Spinal cord (tissue), 10 donors: ENCODE results near the gene LETM1. TPM values are rescaled to one million over a fixed set of nuclear protein-coding genes. Genes with fewer than 3 reads are reported as not detected.

ENCODE experiments used
- DNase-seq, 6 donors: peaks; one replicate each; pipeline versions ENCODE4 v3.0.0 to v3.0.0-alpha.2; 2013 to 2015; ENCODE audit warnings: low spot score in 6 of 6, low read depth in 4 of 6
- H3K27ac ChIP-seq: one replicate; pipeline ENCODE4 v1.5.1; 2013; ENCODE audit warnings: low read depth, low read length, control low read depth
- H3K27me3 ChIP-seq: one replicate; pipeline ENCODE4 v1.6.1; 2013; ENCODE audit warnings: low read length; ENCODE audit not compliant: control insufficient read depth, insufficient read depth
- H3K36me3 ChIP-seq: one replicate; pipeline ENCODE4 v1.6.1; 2013; ENCODE audit warnings: low read length; ENCODE audit not compliant: control insufficient read depth, insufficient read depth
- H3K4me1 ChIP-seq: one replicate; pipeline ENCODE4 v1.6.1; 2013; ENCODE audit warnings: low read length; ENCODE audit not compliant: control insufficient read depth, insufficient read depth
- H3K4me3 ChIP-seq: one replicate; pipeline ENCODE4 v1.5.1; 2013; ENCODE audit warnings: low read depth, low read length, control low read depth
- H3K9me3 ChIP-seq: one replicate; pipeline ENCODE4 v1.6.1; 2013; ENCODE audit warnings: low read length; ENCODE audit not compliant: control insufficient read depth, insufficient read depth
- WGBS: methylation state at CpG from one replicate; pipeline ENCODE4 v1.1.5; 2013; ENCODE audit warnings: missing lambda C conversion rate; ENCODE audit not compliant: insufficient coverage; 5-methylcytosine and 5-hydroxymethylcytosine counted together
- polyA plus RNA-seq, 2 donors: library from polyadenylated mRNA; unstranded; fragments of 120-200 nt; gene quantifications; one replicate each; pipeline ENCODE4 v1.2.1, GENCODE V29; 2013; ENCODE audit not compliant: insufficient read length in 2 of 2
- total RNA-seq, 2 donors: library from RNA; depleted of rRNA in 1 of 2; stranded (reverse); fragments of 120-200 nt in 1 of 2; fragments of >200 nt in 1 of 2; gene quantifications; one replicate each; pipeline versions ENCODE4 v1.2.3 to v1.2.4, GENCODE V29; 2013 to 2014
- donor health status: healthy.

LETM1 gene
- total and polyA plus RNA-seq, 4 donors, result 29.3 to 50.0 (median 39.6) TPM

- no peaks in the 10 kb centered on the region for H3K9me3 ChIP-seq
- peaks cover 25% of the 10 kb centered on the region for H3K27me3 ChIP-seq
- DNase-seq, result no peak
- peaks cover 14% of the 10 kb centered on the region for H3K36me3 ChIP-seq
- H3K27ac ChIP-seq, result peak overlapping the region; percentile 62
- WGBS, result 17% methylated on average over 31 of the region's 31 CpGs
- H3K4me1 ChIP-seq, result peaks cover 86% of the 10 kb centered on the region
- H3K4me3 ChIP-seq, result no peak overlapping the region
Measured at GRCh38 chr4:1763070-1763549, 92.8 kb downstream of the LETM1 start.

DNA sequence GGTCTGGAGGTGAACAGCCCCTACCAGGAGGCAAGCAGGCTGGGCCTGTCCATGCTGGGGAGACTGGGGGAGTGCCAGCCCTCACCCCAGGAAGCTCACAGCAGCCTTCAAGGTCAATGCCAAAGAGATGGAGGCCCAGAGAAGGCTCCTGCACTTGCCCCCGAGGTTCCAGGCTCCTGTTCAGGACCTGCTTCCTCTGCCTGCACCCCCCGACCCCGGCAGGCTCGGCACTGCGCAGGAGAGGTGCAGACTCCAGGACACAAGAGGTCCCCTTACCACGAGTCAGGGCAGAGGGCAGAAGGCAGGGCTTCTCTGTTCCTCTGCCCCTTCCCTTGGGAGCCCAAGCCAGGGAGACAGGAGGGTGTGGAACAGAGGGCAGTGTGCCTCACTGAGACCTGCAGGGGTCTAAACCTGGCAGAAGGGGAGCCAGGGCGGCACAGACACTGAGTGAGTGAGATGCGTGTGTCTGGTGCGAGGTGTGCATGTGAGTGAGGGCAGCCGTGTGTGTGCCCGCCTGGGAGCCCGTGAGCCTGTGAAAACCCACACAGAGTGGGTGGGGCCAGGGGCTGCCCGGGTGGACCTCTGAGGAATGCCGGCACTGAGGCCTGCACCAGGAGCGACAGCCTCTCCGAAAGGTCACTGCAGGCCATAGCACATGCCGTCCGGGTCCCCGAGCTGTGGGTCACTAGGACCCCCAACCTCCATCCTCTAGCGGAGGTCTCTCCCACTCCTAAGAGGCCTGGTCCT is 93.5 kb downstream of the LETM1 start:
- H3K4me3 ChIP-seq, result no peak overlapping the region
- peaks cover 23% of the 10 kb centered on the region for H3K27me3 ChIP-seq

More for the DNA sequence above, 93.5 kb downstream of the LETM1 start:
- no peak for DNase-seq
- Histone ChIP-seq H3K9me3 (no peaks in the 10 kb centered on the region), H3K4me1 (peaks cover 84% of the 10 kb centered on the region), H3K36me3 (peaks cover 14% of the 10 kb centered on the region), H3K27ac (no peak overlapping the region)
- 69% methylated on average over 19 of the region's 20 CpGs for WGBS

Other genes with a start within 250 kb of the LETM1 start
- 1 to 10 TPM; 1.1 to 3.3 TPM for gene FAM53A, start 171.8 kb downstream of the LETM1 start, total RNA-seq
- gene FAM53A, start 171.8 kb downstream of the LETM1 start, polyA plus RNA-seq, result 1 to 10 TPM; 1.5 to 3.5 TPM
- 10 to 100 TPM; 37.0 to 54.1 TPM for gene SLBP, start 143.8 kb downstream of the LETM1 start, total RNA-seq
- 10 to 100 TPM; 58.6 to 59.9 TPM for gene SLBP, start 143.8 kb downstream of the LETM1 start, polyA plus RNA-seq
- 10 to 100 TPM; 15.2 to 44.5 TPM for gene TMEM129, start 134.8 kb downstream of the LETM1 start, total RNA-seq
- 10 to 100 TPM; 36.8 to 43.1 TPM for gene TMEM129, start 134.8 kb downstream of the LETM1 start, polyA plus RNA-seq
- 10 to 100 TPM in 1 of 2 donors, 1 to 10 TPM in 1; 8.4 to 10.5 TPM for gene TACC3, start 134.6 kb downstream of the LETM1 start, total RNA-seq
- 10 to 100 TPM; 33.1 to 42.3 TPM for gene TACC3, start 134.6 kb downstream of the LETM1 start, polyA plus RNA-seq
- gene FGFR3, start 62.9 kb downstream of the LETM1 start, total RNA-seq, result 10 to 100 TPM; 36.2 to 49.5 TPM
- gene FGFR3, start 62.9 kb downstream of the LETM1 start, polyA plus RNA-seq, result 100 to 1,000 TPM; 196 to 216 TPM
- gene NSD2, start 15.2 kb upstream of the LETM1 start, total RNA-seq, result 10 to 100 TPM; 59.0 to 82.5 TPM
- gene NSD2, start 15.2 kb upstream of the LETM1 start, polyA plus RNA-seq, result 100 to 1,000 TPM in 1 of 2 donors, 10 to 100 TPM in 1; 85.7 to 102 TPM
- 10 to 100 TPM; 14.0 to 24.4 TPM for gene NELFA, start 152.8 kb upstream of the LETM1 start, total RNA-seq
- 10 to 100 TPM; 49.5 to 54.5 TPM for gene NELFA, start 152.8 kb upstream of the LETM1 start, polyA plus RNA-seq
- gene NAT8L, start 203.2 kb upstream of the LETM1 start, total RNA-seq, result 10 to 100 TPM in 1 of 2 donors, 1 to 10 TPM in 1; 8.8 to 13.8 TPM
- gene NAT8L, start 203.2 kb upstream of the LETM1 start, polyA plus RNA-seq, result 10 to 100 TPM; 60.5 to 62.2 TPM